DMS 273 treated with DMSO at 0.1 percent for 48 hours (cell line): ENCODE results near the gene NAA60.
A peak's percentile ranks its signal among the peaks of the same experiment; 100 is the strongest.

Source experiments
- DNase-seq: peaks from one replicate; lab custom pipeline; 2025; lab: John Stamatoyannopoulos, UW

Gene NAA60

DNA sequence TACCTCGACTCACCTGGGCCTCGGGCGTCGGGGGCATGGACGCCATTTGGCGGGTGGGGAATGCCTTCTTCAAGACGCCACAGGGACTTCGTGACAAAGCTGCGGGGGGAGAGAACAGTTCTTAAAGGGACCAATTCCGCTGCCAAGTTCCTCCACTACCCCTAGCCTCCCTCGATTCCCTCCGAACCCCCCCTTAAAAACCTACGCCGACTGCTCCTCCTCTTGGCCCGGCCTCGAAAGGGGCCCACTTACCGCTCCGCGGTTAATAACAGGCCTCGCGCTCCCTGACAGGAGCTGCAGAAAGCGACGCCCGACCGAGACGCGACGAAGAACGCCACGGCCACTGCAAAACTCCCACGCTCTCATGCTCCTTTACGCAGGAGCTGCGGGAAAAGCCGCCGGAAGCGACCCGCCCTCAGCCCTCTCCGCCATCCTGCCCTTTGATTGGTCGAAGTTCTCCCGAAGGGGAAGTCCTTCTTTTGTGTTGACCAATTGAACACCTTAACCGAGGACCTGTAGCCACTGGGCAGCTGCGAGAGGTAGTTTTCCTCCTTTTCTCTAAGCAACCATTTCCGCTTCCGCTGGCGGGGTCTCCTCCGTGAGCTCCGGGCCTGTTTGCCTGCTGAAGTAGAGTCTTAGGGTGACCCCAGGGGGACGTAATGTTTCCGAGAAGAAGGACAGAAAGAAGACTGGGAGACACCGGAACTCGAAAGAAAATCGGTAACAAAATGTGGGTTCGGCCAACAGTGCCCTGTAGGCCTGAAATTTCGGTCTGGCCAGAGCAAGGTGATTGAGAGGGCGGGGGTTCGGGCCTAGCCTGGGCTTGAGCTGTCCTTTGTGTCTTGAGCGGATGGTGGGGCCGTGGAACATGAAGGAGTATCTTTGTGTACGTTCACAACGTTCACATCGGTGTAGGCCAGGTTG, at the start of gene NAA60, which contains the start of gene ZNF597:
Gene NAA60 (plus strand): TSS at position 573 of the 924 bp plus-strand sequence. CDS start 32,548 bp downstream, outside the sequence.
Gene ZNF597 (minus strand): TSS at position 397 of the 924 bp plus-strand sequence. CDS start 351 bp downstream, at position 46.
- DNase-seq: peak; percentile 90

DNA sequence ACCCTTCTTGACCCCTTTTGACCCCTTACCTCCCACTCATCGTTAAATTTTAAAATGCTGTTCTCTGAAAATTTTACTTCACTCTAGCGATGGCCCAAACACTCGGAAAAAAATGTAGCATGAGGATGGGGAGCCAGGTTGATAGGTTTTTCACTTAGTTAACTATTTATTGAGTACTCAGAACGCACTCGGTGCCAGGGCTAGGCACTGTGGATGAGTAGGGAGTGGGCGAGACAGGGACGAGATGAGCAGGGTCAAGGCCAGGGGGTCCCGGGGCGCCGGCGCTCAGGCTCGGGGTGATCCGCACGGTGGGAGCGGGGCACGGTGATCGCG, 43.1 kb upstream of the NAA60 start:
- DNase-seq: no peak

DNA sequence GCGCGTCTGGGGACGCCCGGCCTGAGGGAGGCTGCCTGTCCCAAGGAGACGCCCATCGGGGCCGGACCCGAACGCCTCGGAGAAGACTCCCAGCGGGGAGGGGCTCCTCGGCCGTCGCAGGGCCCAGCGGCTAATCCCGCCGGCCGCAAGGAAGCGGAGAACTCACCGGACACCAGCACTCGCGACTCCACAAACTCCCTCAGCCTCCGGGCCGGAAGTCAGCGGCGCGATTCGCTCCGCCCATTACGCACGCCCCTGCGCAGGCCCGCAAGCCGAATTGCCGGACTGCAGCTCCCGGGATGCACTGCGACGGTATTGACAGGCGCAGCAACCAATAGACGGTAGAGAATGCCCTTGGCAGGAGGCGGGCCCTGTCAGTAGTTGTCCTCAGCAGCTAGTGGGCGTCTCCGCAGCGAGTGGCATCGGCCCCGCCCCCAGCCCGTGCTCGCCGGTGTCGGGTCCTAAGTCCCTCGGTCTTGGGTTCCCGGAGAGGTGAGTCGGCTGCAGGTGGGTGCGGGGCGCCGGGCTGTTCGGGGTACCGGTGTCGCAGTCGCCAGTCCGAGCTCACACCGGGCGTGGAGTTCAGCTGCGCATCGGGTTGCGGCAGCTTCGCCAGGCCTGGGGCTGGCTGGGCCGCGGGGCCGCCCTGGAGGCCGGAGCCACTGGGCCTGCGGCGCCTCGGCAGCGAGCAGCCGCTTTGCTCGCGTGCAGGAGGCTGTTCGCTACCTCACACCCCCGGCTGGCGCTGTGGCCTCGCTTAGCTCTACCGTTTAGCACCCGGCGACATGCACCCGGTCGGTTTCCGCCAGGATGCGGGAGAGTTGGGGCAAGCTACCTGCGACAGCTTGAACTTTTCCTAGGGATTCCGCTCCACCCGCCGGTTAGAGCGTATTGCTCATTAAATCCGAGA, 42.4 kb upstream of the NAA60 start, which contains the start of the genes ZNF174 and ZSCAN32:
Gene ZNF174 (plus strand): TSS at position 437 of the 910 bp plus-strand sequence. CDS start 790 bp downstream, outside the sequence.
Gene ZSCAN32 (minus strand): TSS at position 226 of the 910 bp plus-strand sequence. CDS start 3,447 bp downstream, outside the sequence.
- DNase-seq: peak; percentile 98

DNA sequence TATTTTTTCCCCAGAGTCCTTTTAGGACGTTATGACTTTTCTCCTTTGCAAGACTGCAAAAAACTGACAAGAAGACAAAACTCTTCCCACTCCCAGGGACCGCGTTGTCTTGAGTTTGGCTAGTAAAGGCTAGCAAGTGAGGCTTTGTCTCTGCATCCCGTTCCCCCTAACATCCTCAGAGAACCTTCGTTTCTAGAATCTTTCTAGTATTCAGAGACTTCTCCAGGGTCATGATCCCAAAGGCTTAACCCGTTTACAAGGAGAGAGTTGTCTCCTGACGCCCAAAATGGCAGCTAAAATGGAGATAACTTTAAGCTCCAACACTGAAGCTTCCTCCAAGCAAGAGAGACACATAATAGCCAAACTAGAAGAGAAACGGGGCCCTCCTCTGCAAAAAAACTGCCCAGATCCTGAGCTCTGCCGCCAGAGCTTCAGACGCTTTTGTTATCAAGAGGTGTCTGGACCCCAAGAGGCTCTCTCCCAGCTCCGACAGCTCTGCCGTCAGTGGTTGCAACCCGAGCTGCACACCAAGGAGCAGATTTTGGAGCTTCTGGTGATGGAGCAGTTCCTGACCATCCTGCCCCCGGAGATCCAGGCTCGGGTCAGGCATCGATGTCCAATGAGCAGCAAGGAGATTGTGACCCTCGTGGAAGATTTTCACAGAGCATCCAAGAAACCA, 41.6 kb upstream of the NAA60 start:
- no peak for DNase-seq

DNA sequence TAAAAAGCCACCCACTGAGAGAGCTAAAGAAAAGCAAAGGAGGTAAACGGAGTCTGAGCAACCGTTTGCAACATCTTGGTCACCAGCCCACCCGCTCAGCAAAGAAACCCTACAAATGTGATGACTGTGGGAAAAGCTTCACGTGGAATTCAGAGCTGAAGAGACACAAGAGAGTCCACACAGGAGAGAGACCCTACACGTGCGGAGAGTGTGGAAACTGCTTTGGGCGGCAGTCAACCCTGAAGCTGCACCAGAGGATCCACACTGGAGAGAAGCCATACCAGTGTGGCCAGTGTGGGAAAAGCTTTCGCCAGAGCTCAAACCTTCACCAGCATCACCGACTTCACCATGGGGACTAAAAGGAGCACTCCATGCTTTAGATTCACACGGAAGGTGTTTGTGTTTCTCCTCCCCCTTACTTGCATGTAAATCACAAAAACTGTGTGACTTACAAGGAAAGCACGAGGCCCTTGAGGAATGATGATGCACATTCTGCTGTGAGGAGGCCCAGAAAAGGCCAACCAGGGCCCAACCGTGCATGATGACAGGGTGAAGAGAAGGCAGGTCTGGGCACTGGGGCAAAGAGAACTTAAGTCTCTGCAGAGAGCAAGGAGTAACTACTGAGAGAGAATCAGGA, 34.8 kb upstream of the NAA60 start:
- no peak for DNase-seq

DNA sequence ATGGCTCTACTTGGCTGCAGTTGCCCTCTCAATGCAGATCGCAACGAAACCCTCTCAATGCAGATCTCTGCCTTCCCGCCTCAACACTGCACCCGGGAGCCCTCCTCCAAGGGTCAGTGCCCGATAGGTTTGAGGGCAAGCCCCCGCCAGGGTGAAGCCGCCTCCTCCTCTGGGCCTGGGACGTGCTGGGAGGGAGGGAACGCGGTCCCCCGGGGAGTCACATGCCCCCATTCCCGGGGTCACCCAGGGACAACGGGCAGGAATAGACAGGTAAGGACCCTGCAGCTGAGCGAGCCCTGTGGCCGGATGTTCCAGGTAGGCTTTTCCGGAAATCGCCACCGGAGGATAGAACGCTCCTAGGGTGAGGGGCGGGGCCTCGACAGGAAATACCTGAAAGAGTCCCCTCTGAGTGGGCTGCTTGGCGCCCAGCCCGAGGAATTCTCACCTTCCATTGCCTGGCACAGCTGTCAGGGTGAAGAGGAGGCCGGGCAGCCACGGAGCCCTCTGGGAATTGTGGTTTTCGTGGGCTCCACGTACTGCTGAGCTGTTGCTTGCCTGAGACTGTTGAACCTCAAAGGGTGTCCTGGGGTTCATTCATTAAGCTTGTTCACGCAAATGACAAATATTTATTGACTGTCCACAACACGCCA, 29.6 kb upstream of the NAA60 start:
- DNase-seq: no peak

DNA sequence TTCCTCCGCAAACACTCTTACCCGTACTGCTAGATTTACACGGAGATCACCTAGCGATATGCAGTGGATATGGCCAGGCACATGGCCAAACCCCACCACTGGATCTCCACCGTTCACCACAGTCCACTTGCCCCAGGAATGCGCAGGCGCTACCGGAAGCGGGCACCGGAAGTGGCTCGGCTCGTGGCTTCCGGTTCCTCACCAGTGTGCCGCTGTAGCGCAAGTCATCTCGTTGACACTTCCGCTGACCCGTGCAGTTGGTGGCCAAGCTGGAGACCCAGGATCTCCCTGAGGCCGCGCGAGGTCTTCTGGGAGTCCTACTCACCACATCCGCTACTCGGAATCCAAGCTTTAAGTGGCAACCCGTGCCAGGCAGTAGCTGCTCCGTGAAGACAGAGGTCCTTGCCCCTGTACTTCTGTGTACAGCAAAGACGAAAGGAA, 11.7 kb upstream of the NAA60 start:
- DNase-seq: no peak

DNA sequence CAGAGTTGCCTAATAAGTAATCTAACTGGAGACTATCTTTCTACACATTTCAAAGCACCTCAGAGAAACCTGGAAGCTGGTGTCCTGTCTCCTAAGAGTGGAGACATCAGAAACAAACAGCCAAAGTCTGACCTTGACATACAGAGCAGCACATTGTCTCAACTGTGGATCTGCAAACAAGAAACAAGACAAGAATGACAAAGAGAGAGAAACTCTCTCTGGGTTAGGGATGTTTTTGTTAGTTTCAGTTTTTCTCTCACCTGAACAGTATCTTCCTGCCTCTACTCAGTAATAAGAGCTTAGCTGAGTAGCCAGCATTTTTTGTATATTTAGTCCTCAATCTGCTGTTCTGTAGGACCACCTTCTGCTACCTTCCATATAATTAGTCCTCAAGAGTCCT, 9.1 kb upstream of the NAA60 start:
- DNase-seq: no peak

DNA sequence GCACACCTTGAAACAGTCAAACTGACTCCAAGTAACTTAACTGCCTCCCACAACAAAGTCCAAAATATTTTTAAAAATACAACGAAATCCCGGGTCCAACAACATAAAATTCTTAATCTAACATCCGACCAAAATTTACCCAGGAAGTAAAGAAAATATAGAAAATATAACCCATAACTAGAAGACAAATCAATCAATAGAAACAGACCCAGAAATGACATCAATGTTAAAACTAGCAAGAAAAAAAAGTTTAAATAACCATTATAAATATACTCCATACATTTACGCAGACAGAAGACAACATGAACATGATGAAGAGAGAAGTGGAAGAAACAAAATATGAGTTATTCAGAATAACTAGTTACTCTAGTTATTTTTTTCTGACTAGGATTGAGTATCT, 3.8 kb upstream of the NAA60 start:
- DNase-seq: no peak

DNA sequence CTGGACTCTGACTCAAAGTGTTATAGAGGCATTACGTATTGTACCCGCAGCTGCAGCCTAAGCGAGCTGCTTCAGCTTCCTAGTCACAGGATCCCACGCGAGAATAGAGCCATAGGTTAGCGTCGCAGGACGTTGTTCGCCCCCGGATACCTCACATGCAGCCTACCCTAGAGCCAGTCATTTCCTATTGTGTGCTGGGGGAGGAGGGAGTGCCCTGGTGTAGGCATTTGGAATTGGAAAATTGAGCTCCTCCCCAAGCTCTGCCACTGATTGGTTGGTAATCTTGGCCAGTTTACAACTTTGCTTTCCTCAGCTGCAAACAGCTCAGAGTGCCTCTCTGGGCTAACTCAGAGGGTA, 530 bp downstream of the NAA60 start:
- peak; percentile 40 for DNase-seq

DNA sequence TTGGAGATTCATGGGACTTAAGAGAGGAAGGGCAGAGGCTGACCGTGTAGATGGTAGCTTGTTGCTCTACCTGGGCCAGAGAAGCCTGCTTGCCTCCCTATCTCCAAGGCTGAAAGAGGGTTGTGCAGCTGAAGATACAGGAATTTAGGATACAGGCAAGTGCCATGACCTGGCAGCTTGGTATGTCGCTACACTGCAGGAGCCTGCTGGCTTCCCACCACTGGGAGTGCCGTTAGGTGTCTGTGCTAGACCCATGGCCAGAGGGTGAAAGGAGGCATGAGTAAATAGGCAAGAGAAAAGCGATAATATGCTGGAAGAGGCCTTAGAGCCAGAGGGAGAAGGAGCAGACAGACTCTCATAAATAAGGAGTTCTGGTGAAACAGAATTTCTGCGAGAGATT, 10.6 kb downstream of the NAA60 start:
- DNase-seq: no peak

DNA sequence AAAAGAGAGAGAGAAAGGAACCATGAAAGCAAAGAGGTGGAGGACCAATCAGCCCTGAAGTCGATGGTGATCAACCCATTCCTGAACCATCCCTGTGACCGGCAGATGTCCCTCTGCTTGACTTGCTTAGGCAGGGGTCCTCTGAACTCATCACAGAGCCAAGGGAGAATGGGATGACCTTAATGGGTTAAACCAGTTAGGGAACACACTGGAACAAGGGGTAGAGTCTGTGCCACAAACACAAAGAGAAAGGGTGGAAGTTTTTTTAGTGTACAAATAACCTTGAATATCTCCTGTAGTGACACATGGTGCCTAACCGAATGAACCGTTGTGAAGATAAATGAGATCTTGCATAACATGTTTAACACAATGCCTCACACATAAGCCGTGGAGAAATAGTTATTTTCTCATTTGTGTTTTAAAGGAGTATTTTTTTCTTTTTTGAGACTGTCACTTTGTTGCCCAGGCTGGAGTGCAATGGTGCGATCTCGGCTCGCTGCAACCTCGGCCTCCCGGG, 11.2 kb downstream of the NAA60 start:
- DNase-seq: no peak

DNA sequence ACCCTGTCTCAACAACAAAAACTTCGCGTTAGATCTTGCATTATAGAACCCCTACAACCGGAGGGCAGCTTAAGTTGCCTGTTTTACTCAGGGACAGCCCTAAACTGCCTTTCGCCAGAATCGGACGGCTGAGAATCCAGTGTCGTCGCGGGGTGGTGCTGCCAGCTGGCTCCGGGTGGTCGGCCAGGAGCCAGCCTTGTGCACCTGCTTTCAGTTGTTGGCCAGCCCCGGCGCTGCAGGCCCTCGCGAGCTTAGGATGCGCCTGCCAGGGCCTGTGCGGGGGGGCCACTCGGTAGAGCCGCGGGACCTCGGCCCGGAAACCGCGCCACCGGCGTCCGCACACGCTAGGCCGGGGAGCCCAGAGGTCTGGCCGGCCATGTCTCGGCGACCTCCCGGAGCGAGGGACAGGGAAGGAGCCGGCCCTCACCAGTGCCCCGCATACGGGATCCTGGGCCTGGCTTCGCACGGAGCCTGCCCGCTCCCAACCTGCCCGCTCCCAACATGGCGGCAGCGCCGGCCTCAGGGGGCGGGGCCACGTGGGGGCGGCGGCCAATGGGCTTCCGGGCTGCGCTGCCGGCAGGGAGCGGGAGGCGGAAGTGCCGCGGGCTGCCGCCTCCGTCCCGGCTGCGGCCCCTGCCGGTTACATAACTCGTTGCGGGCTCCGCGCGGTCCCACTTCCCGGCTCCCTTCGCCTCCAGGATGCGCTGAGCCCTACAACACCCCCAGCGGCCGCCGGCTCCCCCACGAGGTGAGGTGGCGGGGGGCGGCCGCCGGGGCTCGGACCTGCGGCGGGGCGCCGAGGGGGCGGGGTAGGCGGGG, 14.2 kb downstream of the NAA60 start:
- peak; percentile 55 for DNase-seq

DNA sequence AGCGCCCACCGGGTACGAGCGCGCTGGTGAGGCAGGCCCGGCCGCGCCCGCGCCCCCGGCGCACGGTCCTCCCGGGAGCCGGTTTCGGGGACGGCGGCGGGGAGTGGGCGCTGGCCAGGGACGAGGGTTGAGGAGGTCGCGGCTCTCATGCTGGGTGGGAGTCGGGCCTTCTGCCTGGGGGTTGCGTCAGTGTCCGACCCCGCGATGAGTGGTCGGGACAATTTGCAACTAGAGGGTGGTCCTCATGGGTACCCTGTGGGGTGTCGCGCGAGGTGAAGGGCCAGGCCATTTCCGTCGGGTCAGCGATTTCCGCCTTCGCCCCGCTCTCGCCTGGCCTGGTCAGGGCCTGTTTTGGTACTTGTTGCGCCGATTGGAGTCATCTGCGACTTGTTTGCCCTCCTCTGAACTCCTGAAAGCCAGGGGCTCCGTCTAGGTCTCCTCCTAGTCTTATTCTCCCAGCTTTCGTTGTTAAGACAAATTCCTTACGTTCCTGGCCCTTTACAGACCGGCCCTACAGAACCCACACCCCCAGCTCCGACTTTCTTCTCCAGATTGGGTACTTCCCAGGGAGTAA, 14.9 kb downstream of the NAA60 start:
- DNase-seq: no peak

DNA sequence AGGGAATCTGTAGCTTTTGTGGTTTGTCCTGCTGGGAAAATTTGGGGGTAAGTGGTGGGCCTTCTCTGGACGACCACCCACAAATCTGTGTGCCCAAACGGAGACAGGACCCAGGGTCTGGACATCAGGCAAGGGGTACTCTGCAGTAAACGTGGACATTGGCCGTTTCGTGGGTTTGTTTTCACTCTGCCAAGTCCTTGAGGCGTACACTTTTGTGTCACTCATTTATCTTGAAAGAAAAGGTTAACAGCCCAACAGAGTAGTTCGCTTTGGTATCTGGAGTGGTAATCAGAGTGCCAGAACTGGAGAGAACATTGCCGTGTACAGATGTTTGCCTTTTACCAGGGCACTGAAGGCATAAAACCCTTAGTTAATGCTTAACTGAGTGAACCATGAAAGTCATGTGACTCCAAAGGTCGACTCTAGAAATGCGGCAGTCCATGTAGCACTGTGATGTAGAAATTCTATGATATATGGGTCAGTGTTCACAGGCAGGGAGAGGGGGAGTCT, 15.4 kb downstream of the NAA60 start:
- peak; percentile 2 for DNase-seq

DNA sequence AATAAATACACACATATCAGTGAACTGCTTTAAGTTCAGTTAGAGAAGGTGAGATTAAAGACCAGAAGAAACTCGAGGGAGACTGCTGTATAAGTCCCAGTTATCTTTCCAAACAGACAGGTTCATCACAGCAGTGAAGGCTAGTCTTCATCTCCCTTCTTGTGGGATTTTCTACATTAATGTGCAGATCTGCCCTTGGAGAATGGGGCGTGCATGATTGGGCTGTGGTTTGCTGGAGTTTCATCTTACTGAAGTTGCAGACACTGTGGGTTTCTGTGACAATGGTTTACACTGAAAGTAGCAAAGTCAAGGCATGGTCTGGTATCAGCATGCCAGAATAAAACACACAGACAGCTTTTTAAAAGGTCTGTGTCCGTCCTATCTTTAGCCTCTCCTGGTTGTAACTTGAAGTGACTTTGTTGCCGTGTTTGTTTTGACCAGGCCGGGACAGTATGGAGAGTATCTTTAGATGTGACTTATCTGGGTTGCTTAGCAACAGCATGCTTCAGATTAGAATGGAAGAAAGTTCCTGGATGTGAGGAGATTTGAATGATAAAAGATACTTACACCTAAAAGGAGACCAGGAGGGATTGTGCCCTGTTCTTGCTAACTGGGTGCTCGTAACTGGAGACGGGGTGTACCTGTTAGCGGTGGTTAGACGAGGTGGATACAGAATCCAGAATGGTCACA, 16.1 kb downstream of the NAA60 start:
- DNase-seq: no peak

DNA sequence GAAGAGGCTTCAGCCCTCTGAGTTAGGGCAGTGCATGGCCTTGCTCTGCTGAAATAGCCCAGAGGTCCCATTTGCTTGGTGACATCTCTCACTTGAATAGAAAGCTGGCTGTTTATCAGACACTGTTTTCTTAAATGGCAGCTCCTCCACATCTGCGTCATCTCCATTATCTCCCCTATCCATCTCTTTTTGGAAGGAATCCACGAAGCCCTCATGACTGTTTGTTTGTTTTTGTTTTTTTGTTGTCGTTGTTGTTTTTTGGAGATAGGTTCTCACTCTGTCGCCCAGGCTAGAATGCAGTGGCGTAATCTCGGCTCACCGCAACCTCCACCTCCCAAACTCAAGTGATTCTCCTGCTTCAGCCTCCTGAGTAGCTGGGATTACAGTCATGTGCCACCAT, 16.6 kb downstream of the NAA60 start:
- no peak for DNase-seq

DNA sequence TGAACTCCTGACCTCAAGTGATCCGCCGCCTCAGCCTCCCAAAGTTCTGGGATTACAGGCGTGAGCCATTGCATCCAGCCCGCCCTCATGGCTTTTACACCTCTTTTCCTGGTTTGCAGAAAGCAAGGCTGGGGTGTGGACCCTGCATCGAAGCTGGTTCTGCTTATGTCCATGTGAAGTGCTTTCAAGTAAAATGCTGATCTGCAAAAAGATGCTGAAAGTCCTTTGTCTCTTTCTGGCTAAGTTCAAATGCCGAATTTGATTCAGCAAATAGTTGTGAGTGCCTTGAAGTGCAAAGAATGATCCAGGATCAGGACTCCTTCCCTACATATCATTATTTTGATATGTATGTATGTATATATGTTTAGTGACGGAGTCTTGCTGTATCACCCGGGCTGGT, 17.1 kb downstream of the NAA60 start:
- DNase-seq: no peak

DNA sequence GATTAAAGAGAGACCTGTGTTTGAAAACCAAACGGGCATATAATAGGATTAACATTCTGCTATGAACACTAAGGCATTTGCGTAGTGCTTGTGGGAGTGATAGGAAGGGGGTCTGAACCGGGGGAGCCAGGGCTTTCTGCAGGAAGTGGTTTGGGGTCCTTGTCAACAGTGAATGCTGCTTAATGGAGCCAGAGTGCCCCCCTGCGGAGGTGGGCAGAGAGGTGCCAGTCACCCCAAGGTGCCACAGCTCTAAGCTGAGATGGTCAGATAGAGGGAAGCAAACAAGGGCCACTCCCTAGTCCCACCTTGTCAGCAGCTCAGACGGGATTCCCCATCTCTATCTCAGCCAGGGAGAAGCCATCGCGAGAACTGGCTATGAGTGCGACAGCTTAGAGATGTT, 17.7 kb downstream of the NAA60 start:
- DNase-seq: no peak
